GM12878 (cell line): Measurements from ENCODE around the gene BOD1L1. TPM values are rescaled to one million over a fixed set of nuclear protein-coding genes. Genes with fewer than 3 reads are reported as not detected.

Source experiments
- ATAC-seq: fragments of 200-7000 bp; cut with Tn5 transposase; 3 replicates; pipeline ENCODE4 v1.9.1; 2020; ENCODE audit warnings: mild to moderate bottlenecking, moderate library complexity
- BruUV-seq: library from RNA; stranded (reverse); fragments of 400-500 nt; replicated peaks from 2 replicates; lab custom pipeline; 2021; lab: Mats Ljungman, UMichigan
- CTCF ChIA-PET: fragments of 300-600 bp; sonication (Branson Sonifier 250); formaldehyde crosslinking; extraction: SDS; loops from one replicate; lab custom pipeline; 2021; ENCODE audit warnings: inconsistent platforms; lab: Yijun Ruan, JAX
- POLR2A ChIA-PET: fragments of 350-600 bp; formaldehyde crosslinking; extraction: SDS; loops from one replicate; lab custom pipeline; 2021; ENCODE audit warnings: inconsistent platforms; lab: Charles Lee
- RAD21 ChIA-PET: fragments of 300-600 bp; sonication (Branson Sonifier 250); formaldehyde crosslinking; loops from one replicate; lab custom pipeline; 2023; ENCODE audit warnings: antibody characterized with exemption; ENCODE audit not compliant: unreplicated experiment; lab: Charles Lee
- SMC1A ChIA-PET: fragments of 300-600 bp; sonication (Branson Sonifier 250); formaldehyde crosslinking; loops from one replicate; lab custom pipeline; 2023; ENCODE audit not compliant: unreplicated experiment, uncharacterized antibody; lab: Charles Lee
- DNase-seq: peaks from one replicate; pipeline ENCODE4 v3.0.0-alpha.2; 2011; ENCODE audit warnings: low read depth, low spot score
- FAIRE-seq: peaks from 3 replicates; lab custom pipeline; 2011; peaks lifted over from hg19 to GRCh38; lab: Jason Lieb, UNC
- H2AFZ ChIP-seq: 2 replicates; pipeline ENCODE4 v1.6.0; 2011; ENCODE audit warnings: low read depth, low read length, control low read depth; ENCODE audit not compliant: control insufficient read depth
- H3K27ac ChIP-seq: 2 replicates; pipeline ENCODE4 v1.5.1; 2011; ENCODE audit warnings: control low read depth; ENCODE audit not compliant: control insufficient read depth, insufficient read depth
- H3K27me3 ChIP-seq, 2 experiments: replicated peaks in 1 of 2; 2 replicates each; pipeline versions ENCODE4 v1.6.0 to v1.6.1; 2011; ENCODE audit warnings: low read length in 1 of 2; ENCODE audit not compliant: control insufficient read depth in 2 of 2, insufficient read depth in 2 of 2
- H3K36me3 ChIP-seq, 2 experiments: 2 replicates each; pipeline ENCODE4 v1.5.1; 2011; ENCODE audit warnings: low read length in 1 of 2; ENCODE audit not compliant: control insufficient read depth in 2 of 2, insufficient read depth in 2 of 2
- H3K4me1 ChIP-seq: 2 replicates; pipeline ENCODE4 v1.6.1; 2011; ENCODE audit warnings: mild to moderate bottlenecking, low read length, moderate library complexity, mixed read lengths; ENCODE audit not compliant: control insufficient read depth, insufficient read depth
- H3K4me2 ChIP-seq: 2 replicates; pipeline ENCODE4 v1.6.0; 2011; ENCODE audit warnings: control low read depth; ENCODE audit not compliant: control insufficient read depth, insufficient read depth
- H3K4me3 ChIP-seq: fragments of 200-600 bp; sonication (generic); 2 replicates; pipeline ENCODE4 v1.5.1; 2016
- H3K79me2 ChIP-seq: 2 replicates; pipeline ENCODE4 v1.6.0; 2011; ENCODE audit warnings: low read length; ENCODE audit not compliant: control insufficient read depth, insufficient read depth
- H3K9ac ChIP-seq: 2 replicates; pipeline ENCODE4 v1.8.0; 2011; ENCODE audit warnings: low read length, control low read depth, mixed read lengths; ENCODE audit not compliant: control insufficient read depth, insufficient read depth
- H3K9me3 ChIP-seq: replicated peaks from 3 replicates; pipeline ENCODE4 v1.5.1; 2011; ENCODE audit warnings: mild to moderate bottlenecking, low read length; ENCODE audit not compliant: control insufficient read depth, insufficient read depth
- H4K20me1 ChIP-seq: 2 replicates; pipeline ENCODE4 v1.6.0; 2011; ENCODE audit not compliant: control insufficient read depth, insufficient read depth
- BACH1 ChIP-seq: fragments of 450-650 bp; IDR thresholded peaks from 2 replicates; pipeline ENCODE4 v1.6.1; 2017; ENCODE audit warnings: mild to moderate bottlenecking, borderline replicate concordance
- BHLHE40 ChIP-seq, 2 experiments: fragments of 450-650 bp in 1 of 2; IDR thresholded peaks; 2 replicates each; pipeline ENCODE4 v1.6.1; 2011 to 2017; ENCODE audit warnings: low read depth in 2 of 2, borderline replicate concordance in 1 of 2, improper control_type of control experiment in 1 of 2, low read length in 1 of 2, mild to moderate bottlenecking in 1 of 2
- EZH2 ChIP-seq: IDR thresholded peaks from 2 replicates; pipeline ENCODE4 v1.6.1; 2012; ENCODE audit warnings: low read depth, mild to moderate bottlenecking, control low read depth, inconsistent platforms, low read length, borderline replicate concordance; ENCODE audit not compliant: control insufficient read depth
- HCFC1 ChIP-seq: fragments of 150-350 bp; IDR thresholded peaks from 2 replicates; pipeline ENCODE4 v1.6.1; 2014; ENCODE audit warnings: low read length
- HSF1 ChIP-seq: fragments of 150-350 bp; IDR thresholded peaks from 2 replicates; pipeline ENCODE4 v1.6.1; 2014; ENCODE audit warnings: mild to moderate bottlenecking, low read depth, low read length
- IKZF1 ChIP-seq: fragments of 450-650 bp; conservative IDR thresholded peaks from 2 replicates; pipeline ENCODE4 v1.6.1; 2017; ENCODE audit warnings: antibody characterized with exemption, mild to moderate bottlenecking
- LARP7 ChIP-seq: fragments of 450-650 bp; IDR thresholded peaks from 2 replicates; pipeline ENCODE4 v1.6.1; 2017; ENCODE audit warnings: mild to moderate bottlenecking
- MEF2A ChIP-seq: IDR thresholded peaks from 2 replicates; pipeline ENCODE4 v1.6.1; 2011; ENCODE audit warnings: low read depth, mild to moderate bottlenecking, low read length, moderate library complexity; ENCODE audit not compliant: insufficient read depth
- NR2C1 ChIP-seq: fragments of 450-650 bp; IDR thresholded peaks from 2 replicates; pipeline ENCODE4 v1.6.1; 2017; ENCODE audit warnings: antibody characterized with exemption, mild to moderate bottlenecking, moderate library complexity
- PKNOX1 ChIP-seq: fragments of 450-650 bp; IDR thresholded peaks from 2 replicates; pipeline ENCODE4 v1.6.1; 2016; ENCODE audit warnings: mild to moderate bottlenecking
- POLR2A ChIP-seq: IDR thresholded peaks from 2 replicates; pipeline ENCODE4 v1.6.1; 2011; ENCODE audit warnings: low read depth, mild to moderate bottlenecking, low read length
- RAD51 ChIP-seq: fragments of 450-650 bp; IDR thresholded peaks from 2 replicates; pipeline ENCODE4 v1.6.1; 2016; ENCODE audit warnings: moderate library complexity, mild to moderate bottlenecking, inconsistent platforms
- SKIL ChIP-seq: fragments of 450-650 bp; IDR thresholded peaks from 2 replicates; pipeline ENCODE4 v1.6.1; 2017; ENCODE audit warnings: mild to moderate bottlenecking, low read depth, inconsistent platforms; ENCODE audit not compliant: poor library complexity, severe bottlenecking
- SMAD5 ChIP-seq: IDR thresholded peaks from 2 replicates; pipeline ENCODE4 v1.6.1; 2016; ENCODE audit warnings: antibody characterized with exemption, low read depth
- ZBTB33 ChIP-seq: fragments of 450-650 bp; IDR thresholded peaks from 2 replicates; pipeline ENCODE4 v1.6.1; 2017; ENCODE audit warnings: mild to moderate bottlenecking
- WGBS: methylation state at CpG from one replicate; pipeline ENCODE4 v1.1.6; 2016; ENCODE audit warnings: low lambda C conversion rate; ENCODE audit not compliant: insufficient replicate concordance, insufficient coverage; ENCODE audit errors: missing lambda C conversion rate; 5-methylcytosine and 5-hydroxymethylcytosine counted together
- in situ Hi-C: fragments of 300-500 bp; cut with MboI; formaldehyde crosslinking; loops from 9 replicates; pipeline ENCODE4 v1.14.3; 2018; ENCODE audit warnings: mixed read lengths
- intact Hi-C: fragments of 100-400 bp; cut with micrococcal nuclease; formaldehyde crosslinking; loops from one replicate; pipeline ENCODE4 v1.14.2; 2022; ENCODE audit not compliant: unreplicated experiment
- polyA plus RNA-seq, 11 experiments: library from polyadenylated mRNA; depleted of rRNA in 4 of 11; unstranded in 6 of 11; stranded (reverse) in 5 of 11; fragments of >200 nt; fragmentation: Nextera tagmentation in 4 of 11; fragmentation: Illumina TruSeq in 1 of 11; extraction: Ambion mirVana in 4 of 11; extraction: Trizol in 1 of 11; gene quantifications; 1 replicate in 1 of 11; 2 replicates in 10 of 11; pipeline versions ENCODE4 v1.2.1 to v1.2.3, GENCODE V29; 2011 to 2016; ENCODE audit warnings: inconsistent platforms in 2 of 11, missing spikeins in 2 of 11, low read depth in 1 of 11
- total RNA-seq, 4 experiments: library from RNA; depleted of rRNA in 3 of 4; stranded (reverse); fragments of >200 nt in 3 of 4; fragmentation: Illumina TruSeq in 1 of 4; extraction: Trizol in 1 of 4; gene quantifications; 2 replicates each; pipeline versions ENCODE4 v1.2.1 to v1.2.3, GENCODE V29; 2013 to 2021

Gene BOD1L1
- total and polyA plus RNA-seq, 10 of the 15 experiments (the other 5 are each of a cell fraction or from before 2014, with no cell fraction given): 6.8 to 41.6 (median 24.3) TPM

GRCh38 chr4:13547485-13548041 lies 80.0 kb downstream of the BOD1L1 start (continued):
- TF ChIP-seq HSF1 (no peak), BACH1 (0 out of 2 replicates have a peak, but pooled peaks have one; percentile 27), MEF2A (no peak), LARP7 (no peak)

GRCh38 chr4:13546941-13547484 lies 80.5 kb downstream of the BOD1L1 start:
- 6% methylated on average over 45 of the region's 54 CpGs for WGBS
- RAD21 ChIA-PET: no interaction called here
- Histone ChIP-seq H3K36me3 (no peaks in the 10 kb centered on the region), H3K4me2 (peak overlapping the region; percentile 89), H4K20me1 (no peaks in the 10 kb centered on the region)
- intact Hi-C loops: loop anchor here (10.0 kb wide), 1 partner anchor 472 kb away; no protein-coding TSS in a partner anchor
- BruUV-seq: no TSS peak
- TF ChIP-seq ZBTB33 (no peak), POLR2A (no peak), EZH2 (0 out of 2 replicates have a peak, but pooled peaks have one; percentile 75), PKNOX1 (no peak), BHLHE40 (IDR thresholded peaks at IDR 0.05; ENCODE audit: borderline replicate concordance in 1 of 2, low read depth in 2 of 2, low read length in 1 of 2) (no peak), NR2C1 (no peak), LARP7 (no peak), RAD51 (no peak), SKIL (no peak), MEF2A (no peak), SMAD5 (no peak), IKZF1 (peak; percentile 57), HCFC1 (no peak)
- TF ChIP-seq, all 136 proteins: peak for 2
- ATAC-seq (peak; percentile 14), DNase-seq (no peak), FAIRE-seq (no peak)
- peak overlapping the region; percentile 63 for H2AFZ ChIP-seq
- H3K9ac ChIP-seq: no peak overlapping the region
- POLR2A ChIA-PET: no interaction called here
- SMC1A ChIA-PET: no interaction called here
- H3K4me3 ChIP-seq: peak overlapping the region; percentile 71; the same call in 1 of the 2 replicates
- H3K9me3 ChIP-seq: no peaks in the 10 kb centered on the region; the same call in 2 of the 3 replicates
- CTCF ChIA-PET: interaction anchor here (5.4 kb wide), 1 partner anchor 694 kb away, joined by 34 read pairs; no protein-coding TSS in a partner anchor
- H3K79me2 ChIP-seq: no peaks in the 10 kb centered on the region
- H3K27me3 ChIP-seq: peaks cover 21 to 22% of the 10 kb centered on the region in 2 experiments
- in situ Hi-C loops: loop anchor here (5.0 to 25.0 kb wide), 3 partner anchors 695 to 1785 kb away; no protein-coding TSS in a partner anchor
- H3K4me1 ChIP-seq: peaks cover 3% of the 10 kb centered on the region; the same call in 1 of the 2 replicates
- H3K27ac ChIP-seq: no peak overlapping the region
